CD14-positive monocyte (primary cell): ENCODE measurements around the gene RAMACL. TPM values are rescaled to one million over a fixed set of nuclear protein-coding genes. Genes with fewer than 3 reads are reported as not detected.

Experiments used
- DNase-seq, 3 donors: peaks; one replicate each; pipeline ENCODE4 v3.0.0-alpha.2; 2011 to 2022
- H2AFZ ChIP-seq: 2 replicates; pipeline ENCODE4 v1.6.0; 2012; ENCODE audit warnings: mild to moderate bottlenecking, low read depth, low read length, inconsistent platforms; ENCODE audit not compliant: insufficient read depth, poor library complexity, severe bottlenecking
- H3K27ac ChIP-seq, 2 donors: 1 replicate in 1 of 2; 2 replicates in 1 of 2; pipeline ENCODE4 v1.5.1; 2012 to 2013; ENCODE audit warnings: low read length in 2 of 2, control low read depth in 1 of 2, inconsistent platforms in 1 of 2, low read depth in 1 of 2, mild to moderate bottlenecking in 1 of 2
- H3K27me3 ChIP-seq, 2 donors: one replicate each; pipeline versions ENCODE4 v1.6.0 to v1.6.1; 2011 to 2013; ENCODE audit warnings: low read length in 2 of 2; ENCODE audit not compliant: control insufficient read depth in 2 of 2, insufficient read depth in 2 of 2
- H3K36me3 ChIP-seq, 2 donors: replicated peaks in 1 of 2; 1 replicate in 1 of 2; 2 replicates in 1 of 2; pipeline versions ENCODE4 v1.5.1 to v1.6.1; 2012 to 2013; ENCODE audit warnings: low read length in 2 of 2, control low read depth in 1 of 2, inconsistent platforms in 1 of 2, mild to moderate bottlenecking in 1 of 2; ENCODE audit not compliant: insufficient read depth in 2 of 2, control insufficient read depth in 1 of 2
- H3K4me1 ChIP-seq, 2 donors: 1 replicate in 1 of 2; 2 replicates in 1 of 2; pipeline versions ENCODE4 v1.5.1 to v1.6.1; 2012 to 2013; ENCODE audit warnings: low read length in 2 of 2, control low read depth in 1 of 2, inconsistent platforms in 1 of 2, mild to moderate bottlenecking in 1 of 2, moderate library complexity in 1 of 2; ENCODE audit not compliant: insufficient read depth in 2 of 2, control insufficient read depth in 1 of 2
- H3K4me2 ChIP-seq: replicated peaks from 2 replicates; pipeline ENCODE3; 2012; ENCODE audit warnings: low read length, moderate library complexity, mild to moderate bottlenecking; ENCODE audit not compliant: poor library complexity, severe bottlenecking; ENCODE audit errors: extremely low read depth
- H3K4me3 ChIP-seq, 3 experiments: fragments of 200-600 bp in 1 of 3; sonication (generic) in 1 of 3; replicated peaks in 1 of 3; 1 replicate in 2 of 3; 2 replicates in 1 of 3; pipeline ENCODE4 v1.5.1; 2011 to 2013; ENCODE audit warnings: low read length in 3 of 3, mild to moderate bottlenecking in 3 of 3, control low read depth in 2 of 3, low read depth in 2 of 3, inconsistent platforms in 1 of 3, moderate library complexity in 1 of 3
- H3K79me2 ChIP-seq: 2 replicates; pipeline ENCODE4 v1.6.0; 2012; ENCODE audit warnings: mild to moderate bottlenecking, control low read depth, inconsistent platforms, low read length, moderate library complexity; ENCODE audit not compliant: insufficient read depth
- H3K9ac ChIP-seq: 2 replicates; pipeline ENCODE4 v1.6.0; 2017; ENCODE audit warnings: low read length, mild to moderate bottlenecking; ENCODE audit not compliant: insufficient read depth, poor library complexity, severe bottlenecking
- H3K9me3 ChIP-seq, 2 donors: replicated peaks in 1 of 2; 1 replicate in 1 of 2; 2 replicates in 1 of 2; pipeline versions ENCODE4 v1.5.1 to v1.6.1; 2012 to 2013; ENCODE audit warnings: low read length in 2 of 2, control low read depth in 1 of 2; ENCODE audit not compliant: control insufficient read depth in 1 of 2, insufficient read depth in 1 of 2
- H4K20me1 ChIP-seq: 2 replicates; pipeline ENCODE4 v1.6.0; 2012; ENCODE audit warnings: mild to moderate bottlenecking, low read length, control low read depth, moderate library complexity; ENCODE audit not compliant: insufficient read depth
- H3K27ac Mint-ChIP-seq, 7 donors: one replicate each; pipeline ENCODE4 v1.8.0; 2020; ENCODE audit warnings: mild to moderate bottlenecking in 7 of 7, mixed read lengths in 7 of 7, moderate library complexity in 6 of 7, inconsistent platforms in 2 of 7
- H3K27me3 Mint-ChIP-seq, 3 donors: one replicate each; pipeline ENCODE4 v1.8.0; 2021 to 2022; ENCODE audit warnings: low read depth in 3 of 3, mild to moderate bottlenecking in 3 of 3, mixed read lengths in 3 of 3, moderate library complexity in 3 of 3, inconsistent platforms in 1 of 3
- H3K36me3 Mint-ChIP-seq, 2 donors: one replicate each; pipeline ENCODE4 v1.8.0; 2020; ENCODE audit warnings: mixed read lengths in 2 of 2, inconsistent platforms in 1 of 2, mild to moderate bottlenecking in 1 of 2
- H3K4me1 Mint-ChIP-seq: one replicate; pipeline ENCODE4 v1.8.0; 2020; ENCODE audit warnings: mild to moderate bottlenecking, mixed read lengths
- H3K4me3 Mint-ChIP-seq, 2 donors: one replicate each; pipeline ENCODE4 v1.8.0; 2020; ENCODE audit warnings: mild to moderate bottlenecking in 2 of 2, mixed read lengths in 2 of 2, moderate library complexity in 1 of 2
- H3K9me3 Mint-ChIP-seq, 7 donors: one replicate each; pipeline ENCODE4 v1.8.0; 2020 to 2022; ENCODE audit warnings: mixed read lengths in 7 of 7, mild to moderate bottlenecking in 6 of 7, moderate library complexity in 6 of 7, inconsistent platforms in 2 of 7
- WGBS: methylation state at CpG from one replicate; pipeline ENCODE4 v1.1.5; 2013; ENCODE audit warnings: missing lambda C conversion rate; ENCODE audit not compliant: insufficient coverage; 5-methylcytosine and 5-hydroxymethylcytosine counted together
- intact Hi-C, 2 donors: fragments of 100-400 bp; cut with micrococcal nuclease; formaldehyde crosslinking; loops; one replicate each; pipeline versions ENCODE4 v1.15.0 to v1.15.1; 2023
- polyA plus RNA-seq, 3 donors: library from polyadenylated mRNA; depleted of rRNA in 1 of 3; unstranded in 2 of 3; stranded (reverse) in 1 of 3; fragments of 300-500 nt in 2 of 3; fragments of >200 nt in 1 of 3; fragmentation: Illumina TruSeq in 2 of 3; gene quantifications; 1 replicate in 2 of 3; 2 replicates in 1 of 3; pipeline ENCODE4 v1.2.3, GENCODE V29; 2012 to 2021
- TF ChIP-seq, protein P1 (sequence below): fragments of 200-600 bp; IDR thresholded peaks from one replicate; pipeline ENCODE4 v1.8.0; 2022; ENCODE audit warnings: antibody characterized with exemption, mild to moderate bottlenecking

Gene RAMACL
- polyA plus RNA-seq, 3 donors: 0.05 to 0.33 (median 0.11) TPM

DNA sequence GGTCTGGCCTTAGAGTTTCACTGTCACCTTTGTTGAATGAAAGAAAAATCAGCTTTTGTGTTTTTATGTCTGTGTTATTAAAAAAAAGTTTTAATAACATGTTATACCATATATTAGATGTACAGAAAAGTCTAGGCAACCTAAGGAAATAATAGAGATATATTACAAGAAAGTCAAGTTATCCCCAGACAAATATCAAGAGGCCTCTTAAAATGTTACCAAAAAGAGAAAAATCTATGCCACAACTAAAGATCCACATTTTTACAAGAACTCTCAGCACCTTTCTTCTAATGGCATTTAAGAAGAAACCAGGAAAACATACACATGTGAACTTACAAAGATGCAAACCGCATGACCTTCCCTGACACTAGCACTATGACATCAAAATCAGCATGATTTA lies 26.8 kb downstream of the RAMACL start:
- H3K4me2 ChIP-seq: no peak overlapping the region
- Mint-ChIP-seq H3K36me3 (no peaks in the 10 kb centered on the region), H3K4me1 (peaks cover 12% of the 10 kb centered on the region), H3K4me3 (no peak overlapping the region), H3K27ac (no peak overlapping the region), H3K27me3 (peaks cover 8 to 12% (median 9%) of the 10 kb centered on the region in 3 donors), H3K9me3 (peaks cover 0 to 6% (median 0%) of the 10 kb centered on the region in 7 donors)
- no peaks in the 10 kb centered on the region for H3K27me3 ChIP-seq
- H3K79me2 ChIP-seq: no peaks in the 10 kb centered on the region
- no peaks in the 10 kb centered on the region for H3K9me3 ChIP-seq
- intact Hi-C loops: no loop called here
- TF ChIP-seq, protein P1, sequence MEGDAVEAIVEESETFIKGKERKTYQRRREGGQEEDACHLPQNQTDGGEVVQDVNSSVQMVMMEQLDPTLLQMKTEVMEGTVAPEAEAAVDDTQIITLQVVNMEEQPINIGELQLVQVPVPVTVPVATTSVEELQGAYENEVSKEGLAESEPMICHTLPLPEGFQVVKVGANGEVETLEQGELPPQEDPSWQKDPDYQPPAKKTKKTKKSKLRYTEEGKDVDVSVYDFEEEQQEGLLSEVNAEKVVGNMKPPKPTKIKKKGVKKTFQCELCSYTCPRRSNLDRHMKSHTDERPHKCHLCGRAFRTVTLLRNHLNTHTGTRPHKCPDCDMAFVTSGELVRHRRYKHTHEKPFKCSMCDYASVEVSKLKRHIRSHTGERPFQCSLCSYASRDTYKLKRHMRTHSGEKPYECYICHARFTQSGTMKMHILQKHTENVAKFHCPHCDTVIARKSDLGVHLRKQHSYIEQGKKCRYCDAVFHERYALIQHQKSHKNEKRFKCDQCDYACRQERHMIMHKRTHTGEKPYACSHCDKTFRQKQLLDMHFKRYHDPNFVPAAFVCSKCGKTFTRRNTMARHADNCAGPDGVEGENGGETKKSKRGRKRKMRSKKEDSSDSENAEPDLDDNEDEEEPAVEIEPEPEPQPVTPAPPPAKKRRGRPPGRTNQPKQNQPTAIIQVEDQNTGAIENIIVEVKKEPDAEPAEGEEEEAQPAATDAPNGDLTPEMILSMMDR: no peak
- H2AFZ ChIP-seq: no peak overlapping the region
- no peak overlapping the region for H3K4me3 ChIP-seq
- H3K27ac ChIP-seq: no peak overlapping the region
- no peaks in the 10 kb centered on the region for H3K36me3 ChIP-seq
- H4K20me1 ChIP-seq: no peaks in the 10 kb centered on the region
- DNase-seq: no peak
- no peak overlapping the region for H3K9ac ChIP-seq
- peaks cover 7 to 8% of the 10 kb centered on the region in 2 donors for H3K4me1 ChIP-seq
- WGBS: no CpG with 5 or more reads among the region's 1 CpG

DNA sequence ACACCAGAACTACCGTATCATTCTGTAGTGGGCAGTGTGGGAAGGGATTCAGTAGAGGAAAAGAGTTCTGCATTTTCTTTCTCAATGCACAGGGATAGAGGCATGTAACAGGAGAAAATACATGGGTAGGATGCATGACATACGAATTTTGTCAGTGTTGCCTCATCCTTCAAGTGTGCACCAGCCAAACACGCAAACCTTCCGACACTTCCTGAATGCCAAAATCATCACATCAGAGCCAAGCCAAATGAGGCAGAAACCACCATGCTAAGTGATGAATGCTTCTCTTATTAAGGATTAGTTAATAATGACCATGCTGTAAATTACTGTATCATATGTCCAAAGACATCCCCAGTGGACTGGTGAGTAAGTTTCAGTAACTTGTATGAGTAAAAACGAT lies 27.3 kb downstream of the RAMACL start:
- no peak overlapping the region for H3K27ac Mint-ChIP-seq
- H3K4me2 ChIP-seq: no peak overlapping the region

More for the DNA sequence above, 27.3 kb downstream of the RAMACL start:
- Mint-ChIP-seq H3K4me1 (peaks cover 12% of the 10 kb centered on the region), H3K27me3 (peaks cover 7 to 12% (median 8%) of the 10 kb centered on the region in 3 donors), H3K36me3 (no peaks in the 10 kb centered on the region), H3K4me3 (no peak overlapping the region), H3K9me3 (peaks cover 0 to 6% (median 0%) of the 10 kb centered on the region in 7 donors)
- Histone ChIP-seq H3K9me3 (no peaks in the 10 kb centered on the region), H3K27me3 (no peaks in the 10 kb centered on the region), H2AFZ (no peak overlapping the region), H3K36me3 (no peaks in the 10 kb centered on the region), H3K9ac (no peak overlapping the region), H3K27ac (no peak overlapping the region), H4K20me1 (no peaks in the 10 kb centered on the region), H3K4me3 (no peak overlapping the region), H3K4me1 (peaks cover 7 to 8% of the 10 kb centered on the region in 2 donors), H3K79me2 (no peaks in the 10 kb centered on the region)
- DNase-seq: no peak
- TF ChIP-seq, protein P1: no peak
- intact Hi-C loops: no loop called here
- WGBS: no CpG with 5 or more reads among the region's 5 CpGs
